GM12878 (cell line): ENCODE results near the gene SERPINB6. TPM values are rescaled to one million over a fixed set of nuclear protein-coding genes. Genes with fewer than 3 reads are reported as not detected.

Experiments
- ATF3 ChIP-seq: IDR thresholded peaks from 2 replicates; pipeline ENCODE4 v1.6.1; 2011; ENCODE audit warnings: low read depth, mild to moderate bottlenecking, low read length, moderate library complexity, borderline replicate concordance; ENCODE audit errors: extremely low read depth
- BMI1 ChIP-seq: fragments of 450-650 bp; IDR thresholded peaks from 2 replicates; pipeline ENCODE4 v1.6.1; 2016; ENCODE audit warnings: mild to moderate bottlenecking, moderate library complexity, borderline replicate concordance
- ETV6 ChIP-seq, 2 experiments: fragments of 450-650 bp in 1 of 2; IDR thresholded peaks in 1 of 2; conservative IDR thresholded peaks in 1 of 2; 2 replicates each; pipeline ENCODE4 v1.6.1; 2014; ENCODE audit warnings: antibody characterized with exemption in 1 of 2, borderline replicate concordance in 1 of 2, low read depth in 1 of 2, mild to moderate bottlenecking in 1 of 2, moderate library complexity in 1 of 2
- LARP7 ChIP-seq: fragments of 450-650 bp; IDR thresholded peaks from 2 replicates; pipeline ENCODE4 v1.6.1; 2017; ENCODE audit warnings: mild to moderate bottlenecking
- PBX3 ChIP-seq: IDR thresholded peaks from 2 replicates; pipeline ENCODE4 v1.6.1; 2011; ENCODE audit warnings: mild to moderate bottlenecking, low read depth, low read length, moderate library complexity; ENCODE audit not compliant: insufficient replicate concordance
- PKNOX1 ChIP-seq: fragments of 450-650 bp; IDR thresholded peaks from 2 replicates; pipeline ENCODE4 v1.6.1; 2016; ENCODE audit warnings: mild to moderate bottlenecking
- RCOR1 ChIP-seq: conservative IDR thresholded peaks from 2 replicates; pipeline ENCODE4 v1.6.1; 2012; ENCODE audit warnings: low read depth, low read length, improper control_type of control experiment
- SMAD5 ChIP-seq: IDR thresholded peaks from 2 replicates; pipeline ENCODE4 v1.6.1; 2016; ENCODE audit warnings: antibody characterized with exemption, low read depth
- SUPT20H ChIP-seq: IDR thresholded peaks from 2 replicates; pipeline ENCODE4 v1.6.1; 2011; ENCODE audit warnings: low read depth, mild to moderate bottlenecking, low read length, moderate library complexity, borderline replicate concordance; ENCODE audit not compliant: control insufficient read depth
- polyA plus RNA-seq, 11 experiments: library from polyadenylated mRNA; depleted of rRNA in 4 of 11; unstranded in 6 of 11; stranded (reverse) in 5 of 11; fragments of >200 nt; fragmentation: Nextera tagmentation in 4 of 11; fragmentation: Illumina TruSeq in 1 of 11; extraction: Ambion mirVana in 4 of 11; extraction: Trizol in 1 of 11; gene quantifications; 1 replicate in 1 of 11; 2 replicates in 10 of 11; pipeline versions ENCODE4 v1.2.1 to v1.2.3, GENCODE V29; 2011 to 2016; ENCODE audit warnings: inconsistent platforms in 2 of 11, missing spikeins in 2 of 11, low read depth in 1 of 11
- total RNA-seq, 4 experiments: library from RNA; depleted of rRNA in 3 of 4; stranded (reverse); fragments of >200 nt in 3 of 4; fragmentation: Illumina TruSeq in 1 of 4; extraction: Trizol in 1 of 4; gene quantifications; 2 replicates each; pipeline versions ENCODE4 v1.2.1 to v1.2.3, GENCODE V29; 2013 to 2021

SERPINB6 gene
- total and polyA plus RNA-seq, 10 of the 15 experiments (the other 5 are each of a cell fraction or from before 2014, with no cell fraction given): 0.37 to 2.2 (median 0.68) TPM; not detected in 1

GRCh38 chr6:2935566-2936291 lies 35.6 kb downstream of the SERPINB6 start (continued):
- TF ChIP-seq PKNOX1 (no peak), LARP7 (no peak), SUPT20H (no peak), BMI1 (no peak), SMAD5 (no peak), RCOR1 (no peak), ETV6 (conservative IDR thresholded peaks at IDR 0.05 in 1 of 2, IDR thresholded peaks at IDR 0.05 in 1 of 2; ENCODE audit: borderline replicate concordance in 1 of 2, low read depth in 1 of 2) (no peak), PBX3 (no peak), ATF3 (no peak)
